ENCODE results near the gene SVIL.
A peak's percentile ranks its signal among the peaks of the same experiment; 100 is the strongest.
"Not testable (repeated sequence)": the region's sequence is repeated elsewhere in the genome, so short reads cannot be mapped to it uniquely, and the experiment has no call there.

The SVIL gene

DNA sequence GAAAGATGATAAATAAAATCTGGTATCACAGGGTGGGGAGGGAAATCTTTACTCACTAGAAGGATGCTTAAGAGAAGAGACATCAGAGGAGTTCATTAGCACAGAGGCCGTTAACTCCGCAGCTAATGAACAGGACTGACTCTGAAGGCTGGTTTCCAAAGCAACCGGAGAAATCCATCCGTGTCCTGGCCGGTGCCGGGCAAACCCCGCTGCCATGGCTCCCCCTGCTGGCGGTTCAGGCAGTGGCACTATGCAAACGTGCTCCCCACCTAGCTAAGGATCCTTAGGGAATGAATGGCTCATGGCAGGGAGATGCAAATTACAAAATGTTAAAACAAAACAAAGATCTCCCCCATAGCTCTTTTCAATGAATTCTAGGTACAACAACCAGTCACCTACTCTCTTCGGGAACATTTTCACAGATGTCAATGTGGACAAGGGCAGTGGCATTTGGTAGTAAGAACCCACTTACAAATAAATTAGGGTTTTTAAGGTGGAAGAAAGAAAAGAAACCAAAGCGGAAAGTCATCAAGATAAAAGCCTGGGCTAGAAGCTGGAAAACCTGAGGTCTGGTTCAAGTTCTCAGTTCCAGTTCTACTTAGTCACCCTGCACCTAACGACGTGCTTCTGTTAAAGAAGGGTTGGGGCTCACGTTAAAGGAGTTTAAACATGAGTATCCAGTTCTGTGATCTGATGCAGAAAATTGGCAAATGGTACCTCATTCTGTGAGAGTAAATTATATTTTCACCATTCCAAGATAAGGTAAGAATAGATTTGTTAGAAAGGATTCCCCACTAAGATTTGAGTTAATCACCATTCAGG, 138.2 kb downstream of the SVIL start:
- TF ChIP-seq, protein P1, sequence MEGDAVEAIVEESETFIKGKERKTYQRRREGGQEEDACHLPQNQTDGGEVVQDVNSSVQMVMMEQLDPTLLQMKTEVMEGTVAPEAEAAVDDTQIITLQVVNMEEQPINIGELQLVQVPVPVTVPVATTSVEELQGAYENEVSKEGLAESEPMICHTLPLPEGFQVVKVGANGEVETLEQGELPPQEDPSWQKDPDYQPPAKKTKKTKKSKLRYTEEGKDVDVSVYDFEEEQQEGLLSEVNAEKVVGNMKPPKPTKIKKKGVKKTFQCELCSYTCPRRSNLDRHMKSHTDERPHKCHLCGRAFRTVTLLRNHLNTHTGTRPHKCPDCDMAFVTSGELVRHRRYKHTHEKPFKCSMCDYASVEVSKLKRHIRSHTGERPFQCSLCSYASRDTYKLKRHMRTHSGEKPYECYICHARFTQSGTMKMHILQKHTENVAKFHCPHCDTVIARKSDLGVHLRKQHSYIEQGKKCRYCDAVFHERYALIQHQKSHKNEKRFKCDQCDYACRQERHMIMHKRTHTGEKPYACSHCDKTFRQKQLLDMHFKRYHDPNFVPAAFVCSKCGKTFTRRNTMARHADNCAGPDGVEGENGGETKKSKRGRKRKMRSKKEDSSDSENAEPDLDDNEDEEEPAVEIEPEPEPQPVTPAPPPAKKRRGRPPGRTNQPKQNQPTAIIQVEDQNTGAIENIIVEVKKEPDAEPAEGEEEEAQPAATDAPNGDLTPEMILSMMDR (IDR thresholded peaks at IDR 0.05; ENCODE audit: insufficient read depth, low read depth, low read length, missing control alignments) = peak; percentile 98
- H3K4me3 ChIP-seq (ENCODE audit: low read length) = no peak overlapping the region
- peak; percentile 71 for DNase-seq (ENCODE audit: low read depth)

- TF ChIP-seq, protein P1 (IDR thresholded peaks at IDR 0.05; ENCODE audit: insufficient read depth, low read depth, low read length, missing control alignments) = no peak
Observed at GRCh38 chr10:29495366-29495765, 139.4 kb downstream of the SVIL start.

GRCh38 chr10:29493697-29494096, 141.1 kb downstream of the SVIL start:
- no peak for DNase-seq (ENCODE audit: low read depth)
- no peak overlapping the region for H3K4me3 ChIP-seq (ENCODE audit: low read length)
- TF ChIP-seq, protein P1 (IDR thresholded peaks at IDR 0.05; ENCODE audit: insufficient read depth, low read depth, low read length, missing control alignments) = no peak

More at GRCh38 chr10:29495366-29495765, 139.4 kb downstream of the SVIL start:
- H3K4me3 ChIP-seq (ENCODE audit: low read length) = no peak overlapping the region
- DNase-seq (ENCODE audit: low read depth) = no peak

DNA sequence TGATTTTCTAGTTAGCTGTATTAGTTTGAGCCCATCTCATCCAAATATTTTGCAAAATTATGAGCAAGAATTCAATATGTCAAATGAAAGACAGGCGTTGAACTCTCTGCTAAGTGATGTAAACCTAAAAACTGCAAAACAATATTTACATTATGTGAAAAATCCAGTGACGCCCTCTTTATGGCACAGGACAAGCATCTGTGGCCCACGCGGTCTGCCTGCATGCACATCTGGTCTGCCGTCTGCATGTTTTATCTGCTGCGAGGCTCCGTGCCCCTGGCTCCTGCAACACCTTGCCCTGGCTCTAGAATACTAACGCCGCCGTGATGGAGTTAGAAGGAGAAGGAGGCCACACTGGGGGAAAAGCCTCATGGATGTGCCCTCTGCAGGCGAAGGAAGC, 142.0 kb downstream of the SVIL start:
- H3K4me3 ChIP-seq (ENCODE audit: low read length) = no peak overlapping the region
- TF ChIP-seq, protein P1 (IDR thresholded peaks at IDR 0.05; ENCODE audit: insufficient read depth, low read depth, low read length, missing control alignments) = no peak
- no peak for DNase-seq (ENCODE audit: low read depth)

DNA sequence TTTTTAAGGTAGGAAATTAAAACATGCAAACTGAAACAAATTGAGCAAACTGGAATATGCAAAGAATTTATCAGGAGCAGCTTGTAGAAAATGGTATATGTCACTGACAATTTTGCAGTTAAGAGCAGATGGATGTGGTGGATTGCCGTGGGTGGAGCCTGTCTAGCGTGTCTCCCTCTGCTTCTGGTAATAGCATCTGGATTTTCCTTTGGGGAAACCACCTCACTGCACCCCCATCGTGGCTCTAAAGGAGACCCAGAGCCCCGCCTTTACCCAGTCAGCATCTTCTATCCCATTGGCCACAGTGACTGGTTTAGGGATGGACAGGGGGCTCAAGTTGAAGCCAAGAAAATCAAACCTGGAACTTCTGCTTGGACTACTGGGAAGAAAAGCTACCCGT, 142.9 kb downstream of the SVIL start:
- H3K4me3 ChIP-seq (ENCODE audit: low read length) = no peak overlapping the region
- TF ChIP-seq, protein P1 (IDR thresholded peaks at IDR 0.05; ENCODE audit: insufficient read depth, low read depth, low read length, missing control alignments) = no peak
- DNase-seq (ENCODE audit: low read depth) = no peak

DNA sequence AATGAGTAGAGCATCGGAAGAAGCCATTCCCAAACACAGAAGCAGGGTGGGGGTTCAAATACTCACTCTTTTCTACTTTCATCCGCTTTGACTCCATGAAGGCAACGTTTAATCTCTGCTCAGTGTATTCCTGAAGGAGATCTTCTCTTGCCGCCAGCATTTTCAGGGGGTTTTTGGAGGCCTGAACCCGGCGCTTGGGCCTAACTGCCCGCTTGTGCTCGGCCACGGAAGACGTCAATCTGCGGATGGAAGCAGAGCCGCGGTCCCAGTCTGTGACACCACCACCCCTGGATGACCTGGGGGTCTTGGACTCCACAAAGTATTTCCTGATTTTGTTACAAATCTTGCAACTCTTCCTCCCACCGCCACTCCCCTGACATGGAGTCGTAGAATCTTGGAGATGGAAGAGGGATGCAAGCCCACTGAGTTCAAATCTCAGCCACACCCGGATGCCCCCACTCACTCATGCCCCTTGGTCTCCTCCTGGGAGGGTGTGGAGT, 143.9 kb downstream of the SVIL start:
- not testable (repeated sequence) for DNase-seq (ENCODE audit: low read depth); H3K4me3 ChIP-seq (ENCODE audit: low read length)

GRCh38 chr10:29488471-29488870, 146.3 kb downstream of the SVIL start:
- DNase-seq (ENCODE audit: low read depth) = peak; percentile 75
- not testable (repeated sequence) for H3K4me3 ChIP-seq (ENCODE audit: low read length)

DNA sequence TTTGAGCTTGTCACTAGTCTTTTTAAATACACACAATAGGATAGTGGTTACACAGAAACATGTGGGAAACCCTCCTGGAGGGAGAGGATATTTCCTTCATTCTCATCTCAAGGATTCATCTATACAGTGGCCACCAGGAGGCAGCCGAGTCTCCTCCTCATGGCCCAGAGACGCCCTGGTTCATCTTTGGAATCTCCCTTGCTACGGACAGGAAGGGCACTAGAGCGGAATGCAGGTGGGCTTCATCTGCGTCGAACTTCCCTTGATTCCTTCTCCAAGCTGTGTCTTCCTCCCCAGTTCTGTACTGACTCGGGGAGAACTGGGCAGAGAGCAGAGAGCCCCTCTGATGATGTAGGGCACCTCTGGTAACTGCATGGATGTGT, 146.9 kb downstream of the SVIL start:
- H3K4me3 ChIP-seq (ENCODE audit: low read length); DNase-seq (ENCODE audit: low read depth): not testable (repeated sequence)
- TF ChIP-seq, protein P1 (IDR thresholded peaks at IDR 0.05; ENCODE audit: insufficient read depth, low read depth, low read length, missing control alignments) = peak; percentile 35

- DNase-seq (ENCODE audit: low read depth); H3K4me3 ChIP-seq (ENCODE audit: low read length): not testable (repeated sequence)
Observed at GRCh38 chr10:29487032-29487883, 147.5 kb downstream of the SVIL start.
